Measurements from ENCODE around the gene LRG1. TPM values are rescaled to one million over a fixed set of nuclear protein-coding genes. Genes with fewer than 3 reads are reported as not detected.

LRG1 gene
- total and polyA plus RNA-seq, 10 of the 15 experiments (the other 5 are each of a cell fraction or from before 2014, with no cell fraction given), result 0.29 to 4.7 (median 0.58) TPM

- no peak for TF ChIP-seq MXI1 (IDR thresholded peaks at IDR 0.05; ENCODE audit: low read depth, low read length)
- no peak for TF ChIP-seq POU2F2 (IDR thresholded peaks at IDR 0.05; ENCODE audit: borderline replicate concordance, low read depth, low read length)
- intact Hi-C loops (cut with micrococcal nuclease; ENCODE audit: unreplicated experiment), result no loop called here
These were observed 38.8 kb downstream of the LRG1 start for GRCh38 chr19:4500841-4501591.

DNA sequence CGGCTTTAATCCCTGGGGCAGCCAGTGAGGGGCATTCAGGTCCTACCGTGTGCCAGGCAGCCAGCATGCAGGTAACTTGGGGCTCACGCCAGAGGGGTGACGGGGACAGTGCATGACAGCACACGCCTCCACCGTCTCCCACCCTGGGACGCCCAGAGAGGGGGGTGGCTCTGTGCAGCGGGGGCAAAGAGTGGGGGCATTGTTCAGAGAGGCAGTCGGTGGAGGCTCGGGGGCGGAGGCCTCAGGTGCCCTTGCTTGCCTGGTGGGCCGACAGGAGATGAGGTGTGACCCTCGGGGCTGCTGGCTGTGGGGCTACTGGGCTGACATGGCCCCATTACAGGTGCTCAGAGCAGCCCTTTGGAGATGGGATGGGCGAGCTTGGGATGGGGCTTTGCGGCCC, 40.0 kb downstream of the LRG1 start:
- ATAC-seq, result no peak

More at GRCh38 chr19:4500841-4501591, 38.8 kb downstream of the LRG1 start:
- ATAC-seq, result no peak
- no peaks in the 10 kb centered on the region for H3K9me3 ChIP-seq (replicated peaks; ENCODE audit: control insufficient read depth, insufficient read depth, low read length)
- no peaks in the 10 kb centered on the region for H3K4me1 ChIP-seq (ENCODE audit: control insufficient read depth, insufficient read depth, low read length)
- ChIA-PET RAD21 (ENCODE audit: unreplicated experiment) (no interaction called here), CTCF (no interaction called here), SMC1A (ENCODE audit: uncharacterized antibody, unreplicated experiment) (no interaction called here), POLR2A (no interaction called here)
- 90% methylated on average over 26 of the region's 29 CpGs for whole genome bisulfite sequencing (ENCODE audit: insufficient coverage, insufficient replicate concordance, low lambda C conversion rate, missing lambda C conversion rate)
- no peak overlapping the region for H3K9ac ChIP-seq (ENCODE audit: control insufficient read depth, insufficient read depth, low read length)
- H3K79me2 ChIP-seq (ENCODE audit: control insufficient read depth, insufficient read depth, low read length), result no peaks in the 10 kb centered on the region
- no peak overlapping the region for H2AFZ ChIP-seq (ENCODE audit: control insufficient read depth, low read depth, low read length)
- no peak overlapping the region for H3K27ac ChIP-seq (ENCODE audit: control insufficient read depth, insufficient read depth)
- peaks cover 0 to 2% of the 10 kb centered on the region in 2 experiments; a peak in 2 of 4 replicates for H3K36me3 ChIP-seq (ENCODE audit: control insufficient read depth in 2 of 2, insufficient read depth in 2 of 2, low read length in 1 of 2)
- DNase-seq (ENCODE audit: low read depth, low spot score), result no peak
- no peak for FAIRE-seq
- H3K4me3 ChIP-seq, result no peak overlapping the region
- BruUV-seq (replicated peaks), result no TSS peak
- H3K4me2 ChIP-seq (ENCODE audit: control insufficient read depth, insufficient read depth), result no peak overlapping the region
- no peaks in the 10 kb centered on the region for H4K20me1 ChIP-seq (ENCODE audit: control insufficient read depth, insufficient read depth)
- in situ Hi-C loops (cut with MboI), result no loop called here
- H3K27me3 ChIP-seq (replicated peaks in 1 of 2; ENCODE audit: control insufficient read depth in 2 of 2, insufficient read depth in 2 of 2, low read length in 1 of 2), result no peaks in the 10 kb centered on the region

More for the DNA sequence above, 40.0 kb downstream of the LRG1 start:
- ChIA-PET POLR2A (no interaction called here), CTCF (no interaction called here), SMC1A (ENCODE audit: uncharacterized antibody, unreplicated experiment) (no interaction called here), RAD21 (ENCODE audit: unreplicated experiment) (no interaction called here)
- no peaks in the 10 kb centered on the region for H3K79me2 ChIP-seq (ENCODE audit: control insufficient read depth, insufficient read depth, low read length)
- 98% methylated on average over 15 of the region's 15 CpGs for WGBS (ENCODE audit: insufficient coverage, insufficient replicate concordance, low lambda C conversion rate, missing lambda C conversion rate)
- H3K36me3 ChIP-seq (ENCODE audit: control insufficient read depth in 2 of 2, insufficient read depth in 2 of 2, low read length in 1 of 2), result peaks cover 0 to 2% of the 10 kb centered on the region in 2 experiments; a peak in 2 of 4 replicates
- BruUV-seq (replicated peaks), result no TSS peak
- intact Hi-C loops (cut with micrococcal nuclease; ENCODE audit: unreplicated experiment), result no loop called here
- H3K9me3 ChIP-seq (replicated peaks; ENCODE audit: control insufficient read depth, insufficient read depth, low read length), result no peaks in the 10 kb centered on the region
- H3K9ac ChIP-seq (ENCODE audit: control insufficient read depth, insufficient read depth, low read length), result no peak overlapping the region
- TF ChIP-seq GATAD2B (conservative IDR thresholded peaks at IDR 0.05; ENCODE audit: low read depth) (no peak), SP1 (IDR thresholded peaks at IDR 0.05; ENCODE audit: low read depth, low read length) (no peak), HDAC2 (IDR thresholded peaks at IDR 0.05) (no peak), ZBTB4 (CRISPR knock-in tag; IDR thresholded peaks at IDR 0.05) (no peak), MYB (IDR thresholded peaks at IDR 0.05; ENCODE audit: borderline replicate concordance, low read depth, low read length) (no peak), SREBF2 (IDR thresholded peaks at IDR 0.05; ENCODE audit: low read length) (no peak)
- no peak overlapping the region for H3K27ac ChIP-seq (ENCODE audit: control insufficient read depth, insufficient read depth)
- no peaks in the 10 kb centered on the region for H3K4me1 ChIP-seq (ENCODE audit: control insufficient read depth, insufficient read depth, low read length)
- H2AFZ ChIP-seq (ENCODE audit: control insufficient read depth, low read depth, low read length), result no peak overlapping the region
- H3K4me3 ChIP-seq, result no peak overlapping the region
- FAIRE-seq (no peak), DNase-seq (ENCODE audit: low read depth, low spot score) (no peak)
- no peak overlapping the region for H3K4me2 ChIP-seq (ENCODE audit: control insufficient read depth, insufficient read depth)
- no peaks in the 10 kb centered on the region for H3K27me3 ChIP-seq (replicated peaks in 1 of 2; ENCODE audit: control insufficient read depth in 2 of 2, insufficient read depth in 2 of 2, low read length in 1 of 2)
- no peaks in the 10 kb centered on the region for H4K20me1 ChIP-seq (ENCODE audit: control insufficient read depth, insufficient read depth)
- in situ Hi-C loops (cut with MboI), result no loop called here
